Measurements from ENCODE around the gene TXNDC5. TPM values are rescaled to one million over a fixed set of nuclear protein-coding genes. Genes with fewer than 3 reads are reported as not detected.

Gene TXNDC5
- total and polyA plus RNA-seq, 2 of the 13 experiments (the other 11 are each of a cell fraction or from before 2014, with no cell fraction given): 287 to 578 TPM

- TF ChIP-seq FOXJ3 (CRISPR knock-in tag; IDR thresholded peaks at IDR 0.05; ENCODE audit: borderline replicate concordance) (no peak), ZFY (CRISPR knock-in tag; IDR thresholded peaks at IDR 0.05) (peak; percentile 99), ZNF121 (CRISPR knock-in tag; IDR thresholded peaks at IDR 0.05) (0 out of 2 replicates have a peak, but pooled peaks have one; percentile 28), MAZ (IDR thresholded peaks at IDR 0.05; ENCODE audit: borderline replicate concordance, low read depth, low read length) (peak; percentile 53), MAZ (CRISPR knock-in tag; IDR thresholded peaks at IDR 0.05; ENCODE audit: low read depth) (peak; percentile 80), TRIM22 (IDR thresholded peaks at IDR 0.05) (no peak), ZNF891 (CRISPR knock-in tag; IDR thresholded peaks at IDR 0.05) (peak; percentile 41; the same call in 1 of the 2 replicates), CBX2 (IDR thresholded peaks at IDR 0.05; ENCODE audit: low read depth, low read length) (no peak), CBX2 (CRISPR knock-in tag; IDR thresholded peaks at IDR 0.05; ENCODE audit: low read depth) (no peak), DR1 (CRISPR knock-in tag; IDR thresholded peaks at IDR 0.05) (peak; percentile 37; the same call in 1 of the 2 replicates), ZNF670 (CRISPR knock-in tag; IDR thresholded peaks at IDR 0.05; ENCODE audit: borderline replicate concordance) (peak; percentile 97), MED13 (CRISPR knock-in tag; IDR thresholded peaks at IDR 0.05) (no peak), AGO2 (optimal IDR thresholded peaks at IDR 0.05; ENCODE audit: low read depth, low read length) (peak; percentile 90), PHF21A (CRISPR knock-in tag; IDR thresholded peaks at IDR 0.05) (peak; percentile 65), SP4 (CRISPR knock-in tag; IDR thresholded peaks at IDR 0.05) (peak; percentile 70), STAT6 (CRISPR knock-in tag; IDR thresholded peaks at IDR 0.05; ENCODE audit: borderline replicate concordance) (no peak), KDM3A (CRISPR knock-in tag; IDR thresholded peaks at IDR 0.05; ENCODE audit: low read depth) (0 out of 2 replicates have a peak, but pooled peaks have one; percentile 53), ZIK1 (CRISPR knock-in tag; IDR thresholded peaks at IDR 0.05; ENCODE audit: borderline replicate concordance, low read depth) (peak; percentile 94), ONECUT2 (CRISPR knock-in tag; IDR thresholded peaks at IDR 0.05) (no peak), ZNF513 (CRISPR knock-in tag; conservative IDR thresholded peaks at IDR 0.05) (peak; percentile 57), HES4 (CRISPR knock-in tag; IDR thresholded peaks at IDR 0.05; ENCODE audit: borderline replicate concordance) (peak; percentile 98), XBP1 (CRISPR knock-in tag; IDR thresholded peaks at IDR 0.05) (no peak; the same call in 1 of the 2 replicates)
- TF ChIP-seq, protein P1, sequence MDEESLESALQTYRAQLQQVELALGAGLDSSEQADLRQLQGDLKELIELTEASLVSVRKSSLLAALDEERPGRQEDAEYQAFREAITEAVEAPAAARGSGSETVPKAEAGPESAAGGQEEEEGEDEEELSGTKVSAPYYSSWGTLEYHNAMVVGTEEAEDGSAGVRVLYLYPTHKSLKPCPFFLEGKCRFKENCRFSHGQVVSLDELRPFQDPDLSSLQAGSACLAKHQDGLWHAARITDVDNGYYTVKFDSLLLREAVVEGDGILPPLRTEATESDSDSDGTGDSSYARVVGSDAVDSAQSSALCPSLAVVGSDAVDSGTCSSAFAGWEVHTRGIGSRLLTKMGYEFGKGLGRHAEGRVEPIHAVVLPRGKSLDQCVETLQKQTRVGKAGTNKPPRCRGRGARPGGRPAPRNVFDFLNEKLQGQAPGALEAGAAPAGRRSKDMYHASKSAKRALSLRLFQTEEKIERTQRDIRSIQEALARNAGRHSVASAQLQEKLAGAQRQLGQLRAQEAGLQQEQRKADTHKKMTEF (CRISPR knock-in tag; IDR thresholded peaks at IDR 0.05): peak; percentile 92
Observed at GRCh38 chr6:7909323-7910276, 988 bp downstream of the TXNDC5 start (continued).

Data from HepG2 (cell line).